Heart left ventricle (tissue), 13 donors: ENCODE results near the gene MADCAM1.

ENCODE experiments used
- CTCF ChIP-seq, 12 donors: fragments of 200-600 bp; sonication (generic) in 4 of 12; IDR thresholded peaks; one replicate each; pipeline versions ENCODE4 v1.5.0 to v1.8.0; 2018 to 2022; ENCODE audit warnings: antibody characterized with exemption in 12 of 12, mild to moderate bottlenecking in 5 of 12
- POLR2A ChIP-seq, 2 donors: fragments of 450-650 bp; IDR thresholded peaks; one replicate each; pipeline ENCODE4 v1.6.1; 2017; ENCODE audit warnings: antibody characterized with exemption in 2 of 2, mild to moderate bottlenecking in 2 of 2, moderate library complexity in 2 of 2
- donor health status: ischemic (EF 13 %, LVEDD 7.1; RV severe dilation, severe dysfunction).
- donor health status: DM: no; HTN: yes; CAD: no.
- donor health status: DM: no; HTN: no; CAD: no.
- donor health status: ischemic (EF 25% LVEDD 6.9; RV normal size, moderate dysfunction).
- donor health status: ischemic (EF 25% LVEDD 5.7; RV mildly dilated, moderate dysfunction).
- donor health status: ischemic (EF 35%, LVEDD 5.7; RV mildly dilated, moderate dysfunction).
- donor health status: nonischemic (EF 11% LVEDD 7.7; RV severe dilation, severe dysfunction).
- donor health status: DM: yes; HTN: yes; CAD: no.
- donor health status: PGD.
- donor health status: ischemic (EF 29% LVEDD 5.4; RV normal size, mild dysfunction).
- donor health status: nonischemic (EF 23%, LVEDD 6.1; RV moderate dilation, normal function).

GRCh38 chr19:508204-509150 lies 12.2 kb downstream of the MADCAM1 start:
- no peak for TF ChIP-seq CTCF (IDR thresholded peaks at IDR 0.05)
- no peak for TF ChIP-seq POLR2A (IDR thresholded peaks at IDR 0.05)
